ENCODE measurements around the gene ERVK3-1. TPM values are rescaled to one million over a fixed set of nuclear protein-coding genes. Genes with fewer than 3 reads are reported as not detected.

The ERVK3-1 gene
- total RNA-seq, 6 donors from 2014 or later, result 24.3 to 50.5 (median 37.0) TPM

DNA sequence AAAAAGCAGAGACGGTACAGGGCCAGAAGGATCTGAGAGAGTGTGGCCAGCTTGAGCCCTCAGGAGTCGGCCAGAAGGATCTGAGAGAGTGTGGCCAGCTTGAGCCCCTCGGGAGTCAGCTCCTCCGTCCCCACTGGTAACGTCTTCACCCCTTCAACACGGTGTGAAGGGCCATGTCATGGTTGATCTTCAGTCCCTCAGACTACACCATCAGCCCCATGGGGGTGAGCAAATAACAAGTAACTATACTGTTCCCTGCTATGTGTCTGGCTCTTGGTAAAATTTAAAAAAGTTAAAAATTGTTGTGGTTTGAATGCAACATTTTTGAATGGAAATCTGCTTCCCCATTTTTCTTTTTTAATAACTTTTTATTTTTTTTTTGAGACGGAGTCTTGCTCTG is 28.0 kb upstream of the ERVK3-1 start:
- no peak overlapping the region for H3K4me3 ChIP-seq
- TF ChIP-seq POLR2A (IDR thresholded peaks at IDR 0.05) (no peak), EP300 (IDR thresholded peaks at IDR 0.05) (no peak), POLR2AphosphoS5 (IDR thresholded peaks at IDR 0.05) (no peak)
- TF ChIP-seq, protein P1, sequence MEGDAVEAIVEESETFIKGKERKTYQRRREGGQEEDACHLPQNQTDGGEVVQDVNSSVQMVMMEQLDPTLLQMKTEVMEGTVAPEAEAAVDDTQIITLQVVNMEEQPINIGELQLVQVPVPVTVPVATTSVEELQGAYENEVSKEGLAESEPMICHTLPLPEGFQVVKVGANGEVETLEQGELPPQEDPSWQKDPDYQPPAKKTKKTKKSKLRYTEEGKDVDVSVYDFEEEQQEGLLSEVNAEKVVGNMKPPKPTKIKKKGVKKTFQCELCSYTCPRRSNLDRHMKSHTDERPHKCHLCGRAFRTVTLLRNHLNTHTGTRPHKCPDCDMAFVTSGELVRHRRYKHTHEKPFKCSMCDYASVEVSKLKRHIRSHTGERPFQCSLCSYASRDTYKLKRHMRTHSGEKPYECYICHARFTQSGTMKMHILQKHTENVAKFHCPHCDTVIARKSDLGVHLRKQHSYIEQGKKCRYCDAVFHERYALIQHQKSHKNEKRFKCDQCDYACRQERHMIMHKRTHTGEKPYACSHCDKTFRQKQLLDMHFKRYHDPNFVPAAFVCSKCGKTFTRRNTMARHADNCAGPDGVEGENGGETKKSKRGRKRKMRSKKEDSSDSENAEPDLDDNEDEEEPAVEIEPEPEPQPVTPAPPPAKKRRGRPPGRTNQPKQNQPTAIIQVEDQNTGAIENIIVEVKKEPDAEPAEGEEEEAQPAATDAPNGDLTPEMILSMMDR (IDR thresholded peaks at IDR 0.05), result no peak
- no peak for ATAC-seq (ENCODE audit: low FRiP score in 2 of 2)

DNA sequence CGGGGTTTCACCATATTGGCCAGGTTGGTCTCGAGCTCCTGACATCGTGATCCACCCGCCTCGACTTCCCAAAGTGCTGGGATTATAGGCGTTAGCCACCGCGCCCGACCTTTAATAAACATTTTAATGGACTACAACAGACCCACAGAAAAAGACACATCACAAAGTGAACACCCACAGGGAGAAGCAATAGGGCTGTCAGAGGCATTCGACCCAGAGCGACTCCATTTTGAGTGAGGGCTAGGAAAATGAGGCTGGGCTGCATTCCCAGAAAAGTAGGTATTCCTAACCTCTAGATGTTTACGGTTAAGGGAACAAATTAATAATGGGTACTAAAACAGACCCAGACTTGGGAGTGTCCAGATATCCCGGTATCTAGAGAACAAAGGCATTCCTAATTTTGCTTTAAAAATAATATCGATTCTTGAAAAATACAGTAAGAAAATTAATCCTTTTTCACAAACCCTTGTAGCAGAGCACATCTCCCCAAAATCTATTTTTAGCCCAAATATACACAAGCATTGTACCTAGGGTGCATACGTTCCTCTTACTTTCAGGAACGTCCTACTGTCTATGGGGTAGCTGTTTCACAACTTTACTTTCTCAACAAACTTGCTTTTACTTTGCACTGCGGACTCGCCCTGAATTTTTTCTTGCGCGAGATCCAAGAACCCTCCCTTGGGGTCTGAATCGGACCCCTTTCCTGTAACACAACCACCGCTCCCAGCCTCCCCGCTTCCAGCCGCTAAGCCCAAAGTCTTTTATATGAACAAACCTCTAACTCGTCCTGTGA is 27.2 kb upstream of the ERVK3-1 start:
- Histone ChIP-seq H3K36me3 (peaks cover 0 to 6% (median 2%) of the 10 kb centered on the region in 4 donors), H3K9me3 (peaks cover 10 to 46% (median 29%) of the 10 kb centered on the region in 4 donors)

More for the DNA sequence above, 28.0 kb upstream of the ERVK3-1 start:
- Histone ChIP-seq H3K27me3 (no peaks in the 10 kb centered on the region), H3K36me3 (peaks cover 0 to 11% (median 3%) of the 10 kb centered on the region in 4 donors), H3K9me3 (peaks cover 14 to 53% (median 36%) of the 10 kb centered on the region in 4 donors), H3K4me1 (peaks cover 0 to 25% (median 14%) of the 10 kb centered on the region in 4 donors), H3K27ac (no peak overlapping the region)
- 91 to 95% methylated on average over 4 to 7 of the region's 7 CpGs for WGBS, 2 donors
- no peak for DNase-seq

DNA sequence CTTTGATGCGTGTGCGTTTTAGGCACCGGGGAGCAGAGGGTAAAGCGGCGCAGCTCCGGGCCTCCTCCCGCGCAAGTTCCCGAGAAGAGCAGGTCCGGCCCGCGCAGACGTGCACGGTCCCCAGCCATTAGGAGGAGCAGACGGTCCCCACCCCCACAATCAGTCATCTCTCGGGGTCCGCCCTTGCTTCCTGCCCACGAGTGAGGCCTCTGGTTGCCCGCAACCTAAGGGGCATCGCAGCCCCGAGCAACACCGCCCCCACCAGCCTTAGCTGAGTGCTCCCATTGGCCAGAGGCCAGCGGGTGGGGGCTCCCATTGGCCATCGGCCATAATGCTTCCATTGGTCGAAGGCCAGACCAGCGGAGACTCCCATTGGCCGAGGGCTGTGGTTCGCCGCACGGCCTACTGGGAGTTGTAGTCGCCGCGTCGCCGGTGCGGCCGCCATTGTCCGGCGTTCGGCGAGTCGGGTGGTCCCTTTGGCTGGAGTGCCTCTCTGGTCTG is 26.6 kb upstream of the ERVK3-1 start, which contains the start of gene ZNF8:
Gene ZNF8 (plus strand): TSS at position 415 of the 501 bp plus-strand sequence. CDS start 127 bp downstream, outside the sequence.
- H3K27me3 ChIP-seq, result no peaks in the 10 kb centered on the region
- TF ChIP-seq, protein P1 (IDR thresholded peaks at IDR 0.05), result peak in 1 of 6 experiments; percentile 27
- TF ChIP-seq POLR2A (IDR thresholded peaks at IDR 0.05) (peak in 2 of 4 donors; percentile 61 to 76), EP300 (IDR thresholded peaks at IDR 0.05) (no peak), POLR2AphosphoS5 (IDR thresholded peaks at IDR 0.05) (peak; percentile 88 to 91)
- ATAC-seq (ENCODE audit: low FRiP score in 2 of 2) (peak; percentile 98 to 99), DNase-seq (peak; percentile 97)
- peaks cover 0 to 6% (median 2%) of the 10 kb centered on the region in 4 donors for H3K36me3 ChIP-seq
- H3K27ac ChIP-seq, result peak within 1 kb of the TSS; percentile 77 to 94 (median 88)
- H3K9me3 ChIP-seq, result peaks cover 6 to 39% (median 22%) of the 10 kb centered on the region in 4 donors
- peak within 1 kb of the TSS; percentile 49 to 96 (median 80) for H3K4me3 ChIP-seq
- H3K4me1 ChIP-seq, result peaks cover 0 to 25% (median 14%) of the 10 kb centered on the region in 4 donors
- 0% methylated on average over 7 to 29 of the region's 42 CpGs for WGBS, 2 donors

More for the DNA sequence above, 27.2 kb upstream of the ERVK3-1 start:
- no peak for TF ChIP-seq POLR2A (IDR thresholded peaks at IDR 0.05)
- TF ChIP-seq, protein P1 (IDR thresholded peaks at IDR 0.05), result no peak
- TF ChIP-seq EP300 (IDR thresholded peaks at IDR 0.05), result no peak
- no peak for TF ChIP-seq POLR2AphosphoS5 (IDR thresholded peaks at IDR 0.05)
- ATAC-seq (ENCODE audit: low FRiP score in 2 of 2) (peak in 1 of 2 donors; percentile 24), DNase-seq (no peak)
- Histone ChIP-seq H3K27me3 (no peaks in the 10 kb centered on the region), H3K4me3 (peak overlapping the region; percentile 49 to 96 (median 80)), H3K4me1 (peaks cover 0 to 25% (median 14%) of the 10 kb centered on the region in 4 donors), H3K27ac (peak overlapping the region; percentile 77 to 94 (median 88))
- 41 to 44% methylated on average over 25 of the region's 25 CpGs for WGBS, 2 donors

DNA sequence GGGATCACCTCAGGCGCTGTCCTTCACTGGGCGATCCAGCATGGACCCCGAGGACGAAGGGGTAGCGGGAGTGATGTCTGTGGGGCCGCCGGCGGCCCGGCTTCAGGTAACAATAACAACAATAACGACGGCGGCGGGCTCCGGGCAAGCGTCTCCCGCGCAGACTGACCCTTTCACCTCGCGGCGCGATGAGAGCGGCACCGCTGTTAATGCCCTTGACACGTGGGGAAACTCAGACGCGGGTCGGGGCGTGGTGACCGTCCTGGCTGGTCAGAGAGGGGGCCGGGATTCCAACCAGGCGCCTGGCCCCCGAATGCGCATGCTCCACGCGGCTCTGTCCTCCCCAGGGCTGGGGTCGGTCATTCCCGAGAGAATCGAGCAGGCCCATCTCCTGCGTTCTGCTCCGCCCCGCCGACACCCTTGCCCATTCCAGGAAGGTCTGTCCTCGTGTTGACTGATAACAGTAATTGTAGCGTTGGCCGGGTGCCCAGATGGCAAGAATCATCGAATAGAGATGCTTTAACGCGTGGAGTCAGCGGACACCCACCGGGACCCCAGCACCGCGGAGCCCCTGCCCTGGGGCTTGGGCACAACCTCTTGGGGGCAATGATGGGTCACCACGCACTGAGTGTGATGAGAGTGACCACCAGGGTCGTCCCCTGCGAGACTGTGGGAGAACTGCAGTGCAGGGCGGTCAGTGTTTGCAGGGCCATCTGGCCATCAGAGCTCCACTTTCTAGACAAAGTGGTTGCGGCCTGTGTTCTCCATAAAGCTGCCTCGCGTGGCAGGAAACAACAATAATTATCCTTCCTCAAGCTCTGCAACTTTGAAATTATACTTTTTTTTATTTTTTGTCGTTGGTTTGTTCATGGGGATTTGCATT is 25.9 kb upstream of the ERVK3-1 start:
- ATAC-seq (ENCODE audit: low FRiP score in 2 of 2) (peak; percentile 80 to 82), DNase-seq (peak; percentile 54 to 91)
- peak overlapping the region; percentile 77 to 94 (median 88) for H3K27ac ChIP-seq
- peaks cover 0 to 25% (median 14%) of the 10 kb centered on the region in 4 donors for H3K4me1 ChIP-seq
- H3K27me3 ChIP-seq, result no peaks in the 10 kb centered on the region
- H3K4me3 ChIP-seq, result peak overlapping the region; percentile 49 to 96 (median 80)
- H3K36me3 ChIP-seq, result peaks cover 0 to 6% (median 2%) of the 10 kb centered on the region in 4 donors
- H3K9me3 ChIP-seq, result peaks cover 6 to 38% (median 17%) of the 10 kb centered on the region in 4 donors
- WGBS, 2 donors, result 7 to 12% methylated on average over 15 to 30 of the region's 60 CpGs
- no peak for TF ChIP-seq EP300 (IDR thresholded peaks at IDR 0.05)
- TF ChIP-seq, protein P1 (IDR thresholded peaks at IDR 0.05), result peak in 1 of 6 experiments; percentile 1
- TF ChIP-seq POLR2AphosphoS5 (IDR thresholded peaks at IDR 0.05), result no peak
- TF ChIP-seq POLR2A (IDR thresholded peaks at IDR 0.05), result peak in 1 of 4 donors; percentile 71
